ENCODE data around the gene DPF3. TPM values are rescaled to one million over a fixed set of nuclear protein-coding genes. Genes with fewer than 3 reads are reported as not detected.

DPF3 gene
- total RNA-seq, 1 donor from 2014 or later = 3.0 TPM

GRCh38 chr14:72647782-72648181, 246.1 kb downstream of the DPF3 start:
- Mint-ChIP-seq H3K9me3 (ENCODE audit: unreplicated experiment) (no peaks in the 10 kb centered on the region), H3K27me3 (ENCODE audit: unreplicated experiment) (no peaks in the 10 kb centered on the region), H3K27ac (ENCODE audit: unreplicated experiment) (no peak overlapping the region), H3K4me1 (ENCODE audit: unreplicated experiment) (no peaks in the 10 kb centered on the region), H3K36me3 (ENCODE audit: low read depth, unreplicated experiment) (no peaks in the 10 kb centered on the region), H3K4me3 (ENCODE audit: unreplicated experiment) (no peak overlapping the region)
- no peak for DNase-seq (ENCODE audit: low spot score)
- TF ChIP-seq CTCF (IDR thresholded peaks at IDR 0.05; ENCODE audit: unreplicated experiment) = no peak

GRCh38 chr14:72646861-72647528, 246.9 kb downstream of the DPF3 start:
- no peak for TF ChIP-seq CTCF (IDR thresholded peaks at IDR 0.05; ENCODE audit: unreplicated experiment)
- H3K4me3 Mint-ChIP-seq (ENCODE audit: unreplicated experiment) = no peak overlapping the region
- no peak for DNase-seq (ENCODE audit: low spot score)
- H3K4me1 Mint-ChIP-seq (ENCODE audit: unreplicated experiment) = no peaks in the 10 kb centered on the region
- no peaks in the 10 kb centered on the region for H3K36me3 Mint-ChIP-seq (ENCODE audit: low read depth, unreplicated experiment)
- no peaks in the 10 kb centered on the region for H3K9me3 Mint-ChIP-seq (ENCODE audit: unreplicated experiment)
- H3K27me3 Mint-ChIP-seq (ENCODE audit: unreplicated experiment) = no peaks in the 10 kb centered on the region
- no peak overlapping the region for H3K27ac Mint-ChIP-seq (ENCODE audit: unreplicated experiment)

GRCh38 chr14:72645706-72646105, 248.2 kb downstream of the DPF3 start:
- Mint-ChIP-seq H3K9me3 (ENCODE audit: unreplicated experiment) (no peaks in the 10 kb centered on the region), H3K27me3 (ENCODE audit: unreplicated experiment) (no peaks in the 10 kb centered on the region), H3K36me3 (ENCODE audit: low read depth, unreplicated experiment) (peaks cover 2% of the 10 kb centered on the region), H3K4me1 (ENCODE audit: unreplicated experiment) (no peaks in the 10 kb centered on the region), H3K27ac (ENCODE audit: unreplicated experiment) (no peak overlapping the region), H3K4me3 (ENCODE audit: unreplicated experiment) (no peak overlapping the region)
- DNase-seq (ENCODE audit: low spot score) = no peak
- TF ChIP-seq CTCF (IDR thresholded peaks at IDR 0.05; ENCODE audit: unreplicated experiment) = no peak

GRCh38 chr14:72644758-72645489, 249.0 kb downstream of the DPF3 start:
- no peak for DNase-seq (ENCODE audit: low spot score)
- Mint-ChIP-seq H3K27ac (ENCODE audit: unreplicated experiment) (no peak overlapping the region), H3K4me3 (ENCODE audit: unreplicated experiment) (no peak overlapping the region), H3K36me3 (ENCODE audit: low read depth, unreplicated experiment) (peaks cover 4% of the 10 kb centered on the region), H3K9me3 (ENCODE audit: unreplicated experiment) (peaks cover 4% of the 10 kb centered on the region), H3K4me1 (ENCODE audit: unreplicated experiment) (no peaks in the 10 kb centered on the region), H3K27me3 (ENCODE audit: unreplicated experiment) (peaks cover 3% of the 10 kb centered on the region)
- TF ChIP-seq CTCF (IDR thresholded peaks at IDR 0.05; ENCODE audit: unreplicated experiment) = no peak

- H3K27me3 Mint-ChIP-seq (ENCODE audit: unreplicated experiment) = peaks cover 3% of the 10 kb centered on the region
- TF ChIP-seq CTCF (IDR thresholded peaks at IDR 0.05; ENCODE audit: unreplicated experiment) = no peak
- H3K4me1 Mint-ChIP-seq (ENCODE audit: unreplicated experiment) = no peaks in the 10 kb centered on the region
- peaks cover 4% of the 10 kb centered on the region for H3K36me3 Mint-ChIP-seq (ENCODE audit: low read depth, unreplicated experiment)
- peaks cover 4% of the 10 kb centered on the region for H3K9me3 Mint-ChIP-seq (ENCODE audit: unreplicated experiment)
- no peak for DNase-seq (ENCODE audit: low spot score)
- H3K4me3 Mint-ChIP-seq (ENCODE audit: unreplicated experiment) = no peak overlapping the region
- H3K27ac Mint-ChIP-seq (ENCODE audit: unreplicated experiment) = no peak overlapping the region
Observed at GRCh38 chr14:72644038-72644437, 249.9 kb downstream of the DPF3 start.

Measured in endothelial cell (in vitro differentiated cells).